ENCODE results near the gene SNORC.

SNORC gene

DNA sequence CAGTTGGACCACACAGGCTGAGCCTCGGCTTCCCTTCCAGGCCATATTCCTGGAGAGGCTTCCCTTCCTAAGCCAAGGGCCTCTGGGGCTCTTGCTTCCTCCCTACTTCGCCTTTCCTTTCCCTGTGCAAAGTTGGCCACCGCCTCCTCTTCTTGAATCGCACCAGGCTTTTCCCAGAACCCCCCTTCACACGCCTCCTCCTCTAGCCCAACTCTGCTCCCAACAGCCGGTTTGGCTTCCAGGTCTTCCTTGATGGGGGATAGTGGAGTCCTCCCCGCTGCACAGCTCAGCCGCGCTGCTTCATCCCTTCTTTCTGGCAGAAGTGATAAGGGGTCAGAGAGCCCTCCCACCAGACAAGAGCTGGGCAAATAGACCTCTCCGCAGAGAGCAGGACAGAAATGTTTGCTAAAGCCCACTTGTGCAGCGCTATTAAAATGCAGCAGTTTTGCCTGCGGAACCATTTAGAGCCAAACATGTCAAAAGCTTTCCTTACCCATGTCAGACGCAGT is 56.4 kb downstream of the SNORC start:
- DNase-seq (ENCODE audit: low read depth), result no peak

DNA sequence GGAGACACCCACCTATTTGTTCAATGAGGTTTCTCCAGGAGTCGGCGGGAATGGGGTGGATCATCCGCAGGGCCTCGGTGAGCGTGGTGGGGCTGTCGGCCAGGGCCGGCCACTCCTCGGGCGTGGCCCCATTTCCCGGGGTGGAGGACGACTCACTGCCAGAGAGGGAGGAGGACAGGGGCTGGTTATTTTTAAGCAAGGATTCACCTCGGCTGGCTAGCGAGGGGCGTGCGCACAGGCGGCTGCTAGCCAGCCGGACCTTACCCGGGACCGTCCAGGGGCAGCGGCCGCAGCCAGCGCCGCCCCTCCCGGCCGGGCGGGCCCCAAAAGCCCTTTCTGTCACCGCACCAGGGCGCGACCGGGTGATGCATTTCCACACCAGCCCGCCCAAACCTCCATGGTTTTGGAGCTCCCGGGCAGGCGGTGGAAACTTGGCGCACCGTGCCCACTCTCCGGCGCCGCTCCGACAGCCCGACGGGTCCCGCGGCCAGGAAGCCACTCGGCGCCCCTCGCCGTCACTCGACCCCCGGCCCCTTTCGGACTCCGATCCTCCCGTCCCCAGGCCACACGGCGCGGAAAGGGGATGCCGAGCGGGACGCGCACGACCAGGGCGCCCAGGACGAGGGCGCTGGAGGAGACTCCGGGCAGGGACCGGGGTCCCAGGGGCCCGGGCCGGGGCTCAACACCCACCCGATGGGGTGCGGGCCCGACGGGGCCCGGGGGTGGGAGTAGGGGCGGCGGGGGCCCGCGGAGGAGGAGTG is 57.1 kb downstream of the SNORC start:
- DNase-seq (ENCODE audit: low read depth), result no peak

DNA sequence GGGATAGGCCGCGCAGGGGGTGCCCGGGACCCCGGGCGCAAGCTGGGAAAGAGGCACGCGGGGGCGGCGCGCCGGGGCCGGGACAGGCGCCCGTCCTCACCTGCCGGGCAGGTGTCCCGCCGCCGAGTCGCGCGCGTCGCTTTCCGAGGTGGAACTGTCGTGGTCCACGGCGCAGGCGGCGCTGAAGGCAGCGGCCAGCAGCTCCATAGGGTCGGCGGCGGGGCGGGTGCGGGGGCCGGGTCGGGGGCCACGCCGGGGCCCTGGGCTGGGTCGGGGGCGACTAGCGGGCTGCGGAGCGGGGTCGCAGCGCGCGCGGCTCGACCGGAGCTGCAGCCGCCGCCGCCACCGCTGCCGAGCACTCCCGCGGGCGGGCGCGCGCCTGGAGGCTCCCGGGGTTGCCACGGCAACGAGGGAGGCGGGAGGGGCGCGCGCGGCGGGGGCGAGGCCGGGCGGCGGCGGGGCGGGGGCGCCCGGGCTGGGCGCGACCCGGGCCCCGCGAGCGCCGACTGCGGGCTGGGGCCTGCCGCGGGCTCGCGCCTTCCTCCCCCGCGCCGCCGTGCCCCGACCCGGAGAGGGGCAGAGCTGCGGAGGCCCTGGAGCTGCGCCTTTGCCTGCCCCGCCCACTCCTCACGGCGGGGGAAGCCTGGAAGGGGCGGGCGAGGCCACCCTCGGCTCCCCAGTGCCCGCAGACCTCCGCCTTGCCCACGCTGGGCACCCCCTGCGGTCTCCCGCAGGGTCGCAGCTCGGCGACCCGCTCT is 57.9 kb downstream of the SNORC start:
- DNase-seq (ENCODE audit: low read depth), result no peak

Measured in CMK (cell line).